Measurements from ENCODE around the gene RAB6B.

The RAB6B gene

GRCh38 chr3:133895208-133896001, at the start of gene RAB6B:
Gene RAB6B (minus strand): TSS chr3:133895882. CDS start chr3:133895466, 416 bp downstream.
- DNase-seq (ENCODE audit: low read depth in 3 of 3), result no peak

GRCh38 chr3:133944641-133945380, 49.1 kb upstream of the RAB6B start:
- DNase-seq (ENCODE audit: low read depth in 3 of 3), result no peak

GRCh38 chr3:133944181-133944580, 48.5 kb upstream of the RAB6B start:
- no peak for DNase-seq (ENCODE audit: low read depth in 3 of 3)

DNA sequence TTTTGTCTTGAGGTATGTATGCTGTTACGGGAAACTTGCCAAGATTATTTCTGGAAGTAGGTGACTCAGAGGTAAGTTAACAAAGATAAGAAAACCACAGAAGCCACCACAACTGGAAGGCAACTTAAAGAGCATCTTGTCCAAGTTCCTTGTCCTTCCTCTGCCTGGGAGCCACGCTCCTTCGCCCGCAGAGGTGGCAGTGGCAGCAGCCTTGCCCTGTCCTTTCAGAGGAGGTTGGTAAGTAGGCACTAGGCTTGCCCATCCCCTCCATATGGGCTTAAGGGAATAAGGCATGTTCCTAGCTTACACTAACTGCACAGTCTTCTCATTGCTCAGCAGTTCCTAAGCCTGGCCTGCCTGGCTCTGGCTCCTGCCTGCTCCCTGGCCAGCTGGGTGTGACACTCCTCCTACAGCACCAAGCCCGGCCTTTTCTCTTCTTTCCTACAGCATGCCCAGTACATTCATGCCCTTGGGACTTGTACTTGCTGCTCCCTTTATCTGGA, 48.0 kb upstream of the RAB6B start:
- no peak for DNase-seq (ENCODE audit: low read depth in 3 of 3)

DNA sequence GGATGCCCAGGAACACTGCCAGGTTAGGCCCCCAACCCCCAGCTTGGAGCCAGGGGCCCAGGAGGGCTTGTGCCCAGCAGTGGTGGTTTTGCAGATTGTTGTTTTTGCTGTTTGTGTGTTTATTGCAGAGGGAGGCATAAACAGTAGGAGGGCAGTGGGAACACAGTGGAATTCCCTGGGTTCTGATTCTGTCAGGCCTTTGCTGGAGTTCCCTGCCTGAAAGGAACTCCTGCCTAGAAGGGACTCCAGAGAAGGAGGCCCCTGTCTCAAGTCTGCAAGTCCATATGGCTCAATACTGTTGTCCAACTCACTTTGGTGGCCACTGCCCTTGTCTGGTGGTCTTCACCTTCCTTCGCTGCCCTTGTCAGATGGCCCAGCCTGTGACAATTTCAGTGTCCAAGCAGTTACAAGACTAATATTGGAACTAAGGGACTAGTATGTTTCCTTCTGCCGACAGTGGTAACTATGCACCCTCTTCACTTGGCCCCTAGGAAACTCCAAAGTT, 47.4 kb upstream of the RAB6B start:
- no peak for DNase-seq (ENCODE audit: low read depth in 3 of 3)

- DNase-seq (ENCODE audit: low read depth in 3 of 3), result no peak
These were observed 45.7 kb upstream of the RAB6B start for GRCh38 chr3:133941415-133941821.

- no peak for DNase-seq (ENCODE audit: low read depth in 3 of 3)
These were observed 44.9 kb upstream of the RAB6B start for GRCh38 chr3:133940536-133940935.

DNA sequence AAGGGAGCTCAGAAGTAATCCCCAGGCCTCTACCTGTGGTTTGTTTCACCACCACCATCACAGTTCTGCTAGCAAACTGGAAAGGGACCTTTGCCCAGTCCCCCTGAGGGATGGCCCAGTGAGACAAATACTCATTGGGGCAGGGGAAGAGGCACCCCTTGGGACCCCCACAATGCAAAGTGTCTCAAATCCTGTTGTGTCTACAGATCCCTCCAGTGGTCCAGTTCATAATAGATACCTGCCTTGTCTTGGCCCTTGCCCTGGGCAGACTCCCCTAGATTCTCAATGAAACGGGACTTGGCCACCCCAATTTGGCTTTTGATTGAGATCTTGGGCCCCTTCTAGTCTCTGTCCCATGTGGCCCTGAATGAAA, 43.8 kb upstream of the RAB6B start:
- DNase-seq (ENCODE audit: low read depth in 3 of 3), result no peak

- DNase-seq (ENCODE audit: low read depth in 3 of 3), result no peak
These were observed 43.2 kb upstream of the RAB6B start for GRCh38 chr3:133938770-133939462.

DNA sequence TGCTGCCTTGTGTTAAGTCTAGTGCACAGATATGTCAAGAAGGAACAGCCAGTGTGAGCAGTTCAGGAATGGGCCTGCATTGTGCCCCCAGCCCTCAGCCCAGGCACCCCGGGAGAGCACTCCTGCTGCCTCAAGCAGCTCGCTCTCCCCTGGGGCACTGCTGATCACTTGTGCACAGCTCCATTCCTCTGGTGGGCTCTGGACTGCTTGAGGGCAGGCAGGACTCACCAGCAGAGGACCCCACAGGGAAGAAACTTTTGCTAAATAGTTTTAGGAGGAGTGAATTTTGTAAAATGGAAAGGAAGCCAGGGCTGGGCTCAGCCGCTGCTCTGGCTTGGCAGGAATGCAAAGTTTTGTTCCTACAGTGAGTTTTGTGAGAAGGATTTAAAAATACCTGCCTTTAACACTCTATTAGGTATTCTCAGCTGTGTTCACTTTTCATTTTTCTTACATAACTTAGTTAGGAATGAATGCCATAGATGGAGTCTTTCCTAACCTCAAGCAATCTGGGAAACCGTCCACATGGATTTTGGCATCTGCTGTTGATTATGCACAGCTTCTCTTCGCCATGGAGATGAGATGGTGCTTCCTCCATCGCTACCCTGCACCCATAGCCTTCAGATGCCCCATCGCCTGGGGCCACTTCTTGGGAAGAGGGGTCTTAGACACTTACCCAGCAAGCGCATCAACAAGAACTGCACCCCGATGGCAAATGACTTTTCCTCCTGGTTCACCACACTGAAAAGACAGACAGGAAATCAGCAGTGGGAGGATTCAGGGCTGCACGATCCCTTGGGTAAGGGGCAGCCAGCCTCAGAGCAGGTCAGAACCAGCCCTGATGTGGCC, 42.3 kb upstream of the RAB6B start:
- DNase-seq (ENCODE audit: low read depth in 3 of 3), result no peak

- DNase-seq (ENCODE audit: low read depth in 3 of 3), result no peak
These were observed 41.5 kb upstream of the RAB6B start for GRCh38 chr3:133937061-133937686.

- DNase-seq (ENCODE audit: low read depth in 3 of 3), result no peak
These were observed 40.4 kb upstream of the RAB6B start for GRCh38 chr3:133935843-133936769.

GRCh38 chr3:133934996-133935842, 39.5 kb upstream of the RAB6B start:
- DNase-seq (ENCODE audit: low read depth in 3 of 3), result no peak

DNA sequence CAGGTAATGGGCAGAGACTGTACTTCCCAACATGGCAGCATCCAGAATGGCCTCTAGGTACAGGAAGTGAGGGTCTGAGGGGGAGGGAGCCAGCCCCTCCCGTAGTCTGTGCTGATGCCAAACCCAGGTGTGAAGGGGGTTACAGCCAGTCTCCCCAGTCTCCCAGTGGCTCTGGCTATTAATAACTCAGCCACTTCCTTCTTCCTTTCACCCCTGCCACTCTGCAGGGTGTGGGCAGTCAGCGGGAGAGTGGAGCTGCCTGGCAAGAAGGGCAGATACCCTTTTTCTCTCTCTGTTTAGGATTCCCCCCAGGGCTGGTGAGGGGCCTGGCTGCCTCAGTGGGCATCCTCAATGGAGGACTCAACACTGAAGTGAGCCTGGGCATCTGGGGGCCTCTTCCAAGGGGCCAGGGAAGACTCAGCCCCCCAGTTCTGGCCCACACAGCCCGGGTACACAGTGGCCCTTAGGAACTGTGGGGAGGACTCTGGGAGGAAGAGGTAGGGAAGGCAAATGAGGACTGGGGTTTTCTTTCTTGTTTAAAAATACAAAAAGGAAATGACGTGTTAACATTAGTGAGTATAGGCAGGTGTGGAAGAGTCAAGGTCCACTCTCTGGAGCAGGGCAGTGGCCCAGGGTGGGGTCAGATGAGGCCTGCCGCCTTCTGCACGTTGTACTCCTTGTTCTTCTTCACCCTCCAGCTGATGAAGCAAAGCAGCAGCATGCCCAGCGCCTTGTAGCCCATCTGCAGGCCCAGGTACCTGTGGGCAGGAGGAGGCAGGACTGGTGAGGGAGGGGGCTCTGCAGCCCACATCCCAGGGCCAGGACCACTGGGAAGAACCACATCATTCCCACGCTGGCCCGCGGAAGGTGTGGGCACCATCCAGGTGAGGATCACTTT, 38.6 kb upstream of the RAB6B start:
- DNase-seq (ENCODE audit: low read depth in 3 of 3), result no peak

- no peak for DNase-seq (ENCODE audit: low read depth in 3 of 3)
These were observed 37.7 kb upstream of the RAB6B start for GRCh38 chr3:133933097-133934024.

DNA sequence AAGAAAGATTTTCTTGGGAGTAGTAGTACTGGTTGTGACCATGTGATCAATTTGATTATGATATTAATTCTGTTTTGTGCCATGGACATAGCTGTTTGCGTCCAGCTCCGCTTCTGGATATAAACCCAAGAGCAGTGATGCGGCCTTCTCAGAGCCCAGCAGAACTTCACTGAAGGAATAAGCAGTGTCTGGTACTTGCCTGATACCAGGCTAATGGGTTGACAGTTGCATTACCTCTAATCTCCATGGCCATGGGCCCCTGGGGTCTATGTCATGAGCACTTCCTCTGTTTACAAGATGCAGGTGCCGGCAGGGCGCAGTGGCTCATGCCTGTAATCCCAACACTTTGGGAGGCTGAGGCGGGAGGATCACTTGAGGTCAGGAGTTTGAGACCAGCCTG, 36.3 kb upstream of the RAB6B start:
- DNase-seq (ENCODE audit: low read depth in 3 of 3), result no peak

- no peak for DNase-seq (ENCODE audit: low read depth in 3 of 3)
These were observed 35.4 kb upstream of the RAB6B start for GRCh38 chr3:133931084-133931483.

Data from stimulated activated CD4-positive, alpha-beta T cell treated with anti-CD3 and anti-CD28 coated beads, TNF-alpha, amount 100 ng/mL, for 4 hours (primary cell).